ENCODE results near the gene KCNJ4.

Gene KCNJ4

DNA sequence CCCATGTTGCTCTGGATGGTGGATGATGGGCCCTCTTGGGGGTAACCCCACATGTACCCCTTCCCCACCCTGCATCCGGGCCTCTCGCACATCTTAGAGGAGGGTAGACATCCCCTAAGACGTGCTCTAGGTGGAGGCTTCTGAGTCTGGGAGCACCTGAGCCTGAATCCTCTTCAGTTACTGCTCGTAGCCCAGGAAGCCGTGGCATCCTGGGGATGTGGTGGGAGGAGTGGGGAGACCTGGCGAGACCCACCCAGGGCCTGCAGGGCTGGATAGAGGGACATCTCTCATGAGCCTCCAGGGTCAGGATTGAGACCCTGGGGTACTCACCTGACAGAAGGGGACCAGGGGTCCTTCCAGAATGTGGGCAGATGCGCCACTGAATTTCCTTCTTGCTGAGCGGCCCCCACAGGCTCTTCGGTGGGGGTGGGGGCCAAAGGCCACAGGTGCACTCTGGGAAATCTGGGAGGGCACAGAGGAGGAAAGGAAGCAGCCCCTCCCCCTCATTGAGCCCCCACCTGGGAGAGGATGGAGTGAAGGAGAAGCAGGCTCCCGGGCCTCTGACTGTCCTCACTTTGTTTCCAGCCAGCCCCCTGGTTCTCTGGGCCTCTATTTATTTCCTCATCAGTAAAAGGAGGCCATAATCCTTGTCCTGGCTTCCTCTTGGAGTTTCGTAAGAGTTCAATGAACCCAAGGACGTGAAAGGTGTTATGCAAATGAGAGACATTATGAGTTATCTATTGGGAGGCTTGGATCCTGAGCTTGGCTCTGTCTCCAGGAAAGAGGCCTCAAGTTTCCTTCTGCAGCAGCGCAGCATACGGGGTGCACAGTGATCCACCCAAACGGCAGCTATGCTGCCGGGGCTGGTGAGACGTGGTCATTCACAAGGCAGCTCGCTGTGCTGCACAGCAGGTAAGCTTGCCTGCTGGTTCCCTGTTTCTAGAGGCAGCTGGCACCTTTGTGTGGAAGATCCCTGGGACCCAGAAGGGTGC, 31.2 kb downstream of the KCNJ4 start:
- H3K9ac ChIP-seq (ENCODE audit: low read depth, low read length), result no peak overlapping the region
- no peaks in the 10 kb centered on the region for H3K27me3 ChIP-seq (ENCODE audit: insufficient read depth, low read length)
- no peak overlapping the region for H3K27ac ChIP-seq (ENCODE audit: low read length)
- H3K9me3 ChIP-seq (ENCODE audit: insufficient read depth, low read depth, low read length), result no peaks in the 10 kb centered on the region
- no peaks in the 10 kb centered on the region for H3K36me3 ChIP-seq (ENCODE audit: insufficient read depth, low read depth, low read length)
- peaks cover 9% of the 10 kb centered on the region; the same call in 1 of the 2 replicates for H3K4me1 ChIP-seq (ENCODE audit: insufficient read depth, low read length)
- H3K4me3 ChIP-seq (ENCODE audit: low read length), result no peak overlapping the region

DNA sequence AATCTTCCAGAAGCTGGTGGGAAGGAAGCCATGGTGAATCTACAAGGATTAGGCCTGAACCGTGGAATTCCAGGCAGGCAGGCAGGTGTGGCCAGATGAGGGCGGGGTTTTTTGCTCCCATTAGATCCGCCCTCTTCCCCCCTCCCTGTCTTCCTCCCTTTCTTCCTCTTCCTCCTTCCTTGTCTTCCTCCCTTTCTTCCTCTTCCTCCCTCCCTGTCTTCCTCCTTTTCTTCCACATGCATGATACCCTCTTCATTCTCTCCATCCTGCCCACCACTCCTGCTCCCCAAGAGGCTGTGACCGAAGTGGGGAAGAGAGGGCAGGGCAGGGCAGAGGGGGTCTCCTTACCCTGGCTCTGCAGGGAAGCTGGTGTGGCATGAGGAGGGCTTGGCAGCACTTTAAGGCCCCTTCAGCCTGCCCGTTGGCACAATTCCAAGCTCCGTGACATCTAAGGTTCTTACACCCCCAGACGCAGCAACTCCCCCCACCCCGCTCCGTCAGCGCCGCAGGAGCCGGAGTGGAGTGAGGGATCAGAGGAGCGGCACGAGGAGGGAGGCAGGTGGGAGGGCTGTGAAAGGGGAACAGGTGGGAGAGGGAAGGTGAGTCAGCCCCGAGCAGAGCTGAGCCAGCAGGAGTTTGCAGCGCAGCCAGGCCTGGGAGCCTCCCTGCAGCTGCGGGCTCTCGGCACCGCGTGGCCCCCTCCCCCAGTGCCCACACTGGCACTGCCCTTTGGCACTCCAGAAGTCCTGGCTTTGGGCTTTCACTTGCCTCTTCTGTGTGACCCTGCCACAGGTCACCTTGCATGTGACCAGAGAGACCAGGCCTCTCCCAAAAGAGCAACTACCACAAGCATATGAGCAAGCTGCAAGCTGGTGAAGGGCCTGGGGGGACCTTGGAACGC, 32.1 kb downstream of the KCNJ4 start:
- H3K4me3 ChIP-seq (ENCODE audit: low read length), result no peak overlapping the region
- peaks cover 9% of the 10 kb centered on the region; the same call in 1 of the 2 replicates for H3K4me1 ChIP-seq (ENCODE audit: insufficient read depth, low read length)
- no peak overlapping the region for H3K9ac ChIP-seq (ENCODE audit: low read depth, low read length)
- H3K27me3 ChIP-seq (ENCODE audit: insufficient read depth, low read length), result no peaks in the 10 kb centered on the region
- H3K36me3 ChIP-seq (ENCODE audit: insufficient read depth, low read depth, low read length), result no peaks in the 10 kb centered on the region
- H3K9me3 ChIP-seq (ENCODE audit: insufficient read depth, low read depth, low read length), result no peaks in the 10 kb centered on the region
- H3K27ac ChIP-seq (ENCODE audit: low read length), result no peak overlapping the region

DNA sequence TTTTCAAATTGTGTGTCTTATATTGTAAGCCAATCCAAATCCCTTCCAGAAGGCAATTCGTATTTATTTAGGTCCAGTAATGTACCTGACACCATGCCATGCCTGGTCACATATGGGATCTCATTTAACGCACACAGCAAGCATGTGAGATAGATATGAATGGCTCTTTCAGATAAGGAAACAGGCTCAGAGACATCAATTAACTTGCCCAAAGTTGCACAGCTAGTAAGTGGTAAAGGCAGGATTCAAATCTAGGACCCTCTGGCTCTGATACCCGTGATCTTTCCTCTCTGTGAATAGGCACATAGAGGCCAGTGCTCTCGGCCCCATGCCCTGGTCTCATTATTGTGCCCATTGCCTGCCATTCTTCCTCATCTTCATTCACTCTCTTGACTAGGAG, 34.3 kb downstream of the KCNJ4 start:
- no peak overlapping the region for H3K9ac ChIP-seq (ENCODE audit: low read depth, low read length)
- H3K27ac ChIP-seq (ENCODE audit: low read length), result no peak overlapping the region
- H3K4me3 ChIP-seq (ENCODE audit: low read length), result no peak overlapping the region
- no peaks in the 10 kb centered on the region for H3K36me3 ChIP-seq (ENCODE audit: insufficient read depth, low read depth, low read length)
- no peaks in the 10 kb centered on the region for H3K9me3 ChIP-seq (ENCODE audit: insufficient read depth, low read depth, low read length)
- H3K27me3 ChIP-seq (ENCODE audit: insufficient read depth, low read length), result no peaks in the 10 kb centered on the region
- H3K4me1 ChIP-seq (ENCODE audit: insufficient read depth, low read length), result peaks cover 9% of the 10 kb centered on the region; the same call in 1 of the 2 replicates

DNA sequence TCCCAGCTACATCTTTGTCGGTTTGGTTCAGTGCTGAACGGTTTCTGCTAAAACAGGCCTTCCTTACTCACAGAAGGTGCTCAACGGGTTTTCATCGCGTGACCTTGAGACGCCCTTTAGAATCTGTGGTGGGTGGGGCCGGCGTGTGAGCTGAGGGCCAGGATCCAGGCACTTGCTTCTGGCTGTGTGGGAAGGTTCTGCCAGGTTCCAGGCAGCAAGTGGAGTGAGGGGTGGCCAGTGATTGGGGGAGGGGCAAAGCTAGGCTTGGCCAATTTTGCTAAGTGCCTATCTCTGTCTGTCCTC, 35.2 kb downstream of the KCNJ4 start:
- Histone ChIP-seq H3K9me3 (ENCODE audit: insufficient read depth, low read depth, low read length) (no peaks in the 10 kb centered on the region), H3K27ac (ENCODE audit: low read length) (no peak overlapping the region), H3K36me3 (ENCODE audit: insufficient read depth, low read depth, low read length) (no peaks in the 10 kb centered on the region), H3K4me3 (ENCODE audit: low read length) (no peak overlapping the region), H3K9ac (ENCODE audit: low read depth, low read length) (no peak overlapping the region), H3K4me1 (ENCODE audit: insufficient read depth, low read length) (peaks cover 9% of the 10 kb centered on the region; the same call in 1 of the 2 replicates), H3K27me3 (ENCODE audit: insufficient read depth, low read length) (no peaks in the 10 kb centered on the region)

DNA sequence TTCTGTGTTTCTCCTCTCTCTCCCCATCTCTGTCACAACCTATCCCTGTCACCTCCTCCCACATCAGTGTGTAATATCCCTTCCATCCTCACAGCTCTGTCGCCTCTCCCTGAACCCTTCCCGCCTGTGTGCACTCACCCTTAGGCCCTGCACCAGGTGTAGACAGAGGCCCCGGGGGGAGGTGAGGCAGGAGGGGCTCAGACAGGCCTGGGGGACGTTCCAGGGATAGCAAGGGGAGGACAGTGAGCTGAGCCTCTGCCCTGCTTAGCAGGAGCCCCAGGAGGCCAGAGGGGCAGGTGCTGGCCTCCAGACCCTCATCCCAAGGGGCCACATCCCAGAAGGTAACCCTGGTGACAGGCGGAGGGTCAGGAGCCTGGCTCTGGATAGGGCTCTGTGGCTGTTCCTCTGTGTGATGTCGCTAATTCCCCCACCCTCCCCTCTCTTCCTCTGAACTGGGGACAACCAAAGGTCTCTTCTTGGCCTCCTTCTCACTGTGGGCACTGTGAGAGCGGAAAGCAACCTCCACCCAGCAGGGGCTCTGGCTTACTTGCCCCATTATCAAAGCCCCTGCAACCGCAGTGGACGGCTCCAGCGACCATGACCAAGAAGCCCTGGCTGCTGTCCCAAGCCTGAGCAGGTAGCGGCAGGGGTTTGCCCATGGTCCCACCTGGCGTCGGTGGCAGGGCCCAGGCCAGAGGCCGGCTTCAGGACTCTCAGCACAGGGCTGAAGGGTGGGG, 35.7 kb downstream of the KCNJ4 start:
- Histone ChIP-seq H3K36me3 (ENCODE audit: insufficient read depth, low read depth, low read length) (no peaks in the 10 kb centered on the region), H3K27me3 (ENCODE audit: insufficient read depth, low read length) (no peaks in the 10 kb centered on the region), H3K9me3 (ENCODE audit: insufficient read depth, low read depth, low read length) (no peaks in the 10 kb centered on the region), H3K9ac (ENCODE audit: low read depth, low read length) (no peak overlapping the region), H3K4me1 (ENCODE audit: insufficient read depth, low read length) (peaks cover 8% of the 10 kb centered on the region; the same call in 1 of the 2 replicates), H3K27ac (ENCODE audit: low read length) (no peak overlapping the region), H3K4me3 (ENCODE audit: low read length) (no peak overlapping the region)

DNA sequence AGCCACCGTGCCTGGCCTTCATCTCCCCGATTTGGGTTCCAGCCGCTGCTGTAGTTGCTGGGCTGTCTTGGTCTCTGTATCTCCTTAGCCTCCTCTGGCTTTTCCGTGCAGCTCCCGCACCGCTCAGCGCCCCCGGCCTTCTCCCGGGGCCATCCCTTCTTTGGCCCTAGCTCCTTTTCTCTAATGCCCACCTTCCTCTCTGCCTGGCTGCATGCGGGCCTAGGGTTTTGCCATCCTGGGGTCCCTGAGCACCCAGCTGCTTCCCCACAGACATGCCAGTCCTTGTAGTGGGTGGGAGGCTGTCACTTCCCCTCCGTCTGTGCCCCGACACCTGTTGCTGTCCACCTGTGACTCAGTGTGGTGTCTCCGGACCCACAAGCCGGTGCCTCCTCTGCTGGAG, 36.4 kb downstream of the KCNJ4 start:
- Histone ChIP-seq H3K4me1 (ENCODE audit: insufficient read depth, low read length) (0 out of 2 replicates have a peak, but pooled peaks cover 5% of the 10 kb centered on the region), H3K4me3 (ENCODE audit: low read length) (no peak overlapping the region), H3K9ac (ENCODE audit: low read depth, low read length) (no peak overlapping the region), H3K27ac (ENCODE audit: low read length) (no peak overlapping the region), H3K27me3 (ENCODE audit: insufficient read depth, low read length) (no peaks in the 10 kb centered on the region), H3K36me3 (ENCODE audit: insufficient read depth, low read depth, low read length) (no peaks in the 10 kb centered on the region), H3K9me3 (ENCODE audit: insufficient read depth, low read depth, low read length) (no peaks in the 10 kb centered on the region)

DNA sequence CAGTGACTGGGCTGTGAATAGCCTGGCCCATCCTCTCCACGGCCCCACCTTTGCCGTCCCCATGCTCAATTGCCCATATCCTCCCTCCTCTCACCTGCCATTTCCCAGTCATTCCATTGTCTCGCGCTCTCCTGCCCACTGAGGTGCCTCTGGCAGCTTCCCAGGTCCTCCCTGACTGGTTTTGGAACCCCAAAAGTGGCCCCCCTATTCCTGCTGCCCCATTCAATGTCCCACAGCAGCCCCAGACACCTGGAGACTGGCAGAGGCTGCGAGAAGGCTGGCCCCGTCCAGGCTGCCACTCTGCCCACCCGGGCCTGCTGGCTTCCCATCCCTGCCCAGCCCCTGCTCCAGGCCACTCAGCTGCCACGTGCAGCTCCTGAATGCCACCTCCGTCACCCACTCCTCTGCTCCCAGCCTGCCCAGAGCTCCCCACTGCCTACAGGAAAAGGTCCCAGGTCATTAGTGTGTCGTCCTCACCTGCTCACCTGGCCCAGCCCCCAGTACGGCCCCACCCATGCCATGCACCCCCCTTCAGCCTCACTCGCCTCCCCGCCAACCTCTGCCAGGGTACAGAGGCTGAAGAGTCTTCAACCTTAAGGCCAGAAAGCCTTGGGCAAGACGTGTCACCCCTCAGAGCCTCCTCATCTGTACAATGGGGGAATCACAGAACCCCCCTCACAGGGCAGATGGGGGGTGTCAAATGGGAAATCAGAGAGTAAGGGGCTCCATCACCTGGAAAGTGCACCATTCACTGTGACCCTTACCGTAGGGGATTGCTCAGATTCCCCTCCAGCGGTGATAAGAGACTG, 37.5 kb downstream of the KCNJ4 start:
- no peaks in the 10 kb centered on the region for H3K36me3 ChIP-seq (ENCODE audit: insufficient read depth, low read depth, low read length)
- 0 out of 2 replicates have a peak, but pooled peaks cover 2% of the 10 kb centered on the region for H3K4me1 ChIP-seq (ENCODE audit: insufficient read depth, low read length)
- H3K27me3 ChIP-seq (ENCODE audit: insufficient read depth, low read length), result no peaks in the 10 kb centered on the region
- H3K9ac ChIP-seq (ENCODE audit: low read depth, low read length), result no peak overlapping the region
- no peak overlapping the region for H3K4me3 ChIP-seq (ENCODE audit: low read length)
- no peak overlapping the region for H3K27ac ChIP-seq (ENCODE audit: low read length)
- no peaks in the 10 kb centered on the region for H3K9me3 ChIP-seq (ENCODE audit: insufficient read depth, low read depth, low read length)

DNA sequence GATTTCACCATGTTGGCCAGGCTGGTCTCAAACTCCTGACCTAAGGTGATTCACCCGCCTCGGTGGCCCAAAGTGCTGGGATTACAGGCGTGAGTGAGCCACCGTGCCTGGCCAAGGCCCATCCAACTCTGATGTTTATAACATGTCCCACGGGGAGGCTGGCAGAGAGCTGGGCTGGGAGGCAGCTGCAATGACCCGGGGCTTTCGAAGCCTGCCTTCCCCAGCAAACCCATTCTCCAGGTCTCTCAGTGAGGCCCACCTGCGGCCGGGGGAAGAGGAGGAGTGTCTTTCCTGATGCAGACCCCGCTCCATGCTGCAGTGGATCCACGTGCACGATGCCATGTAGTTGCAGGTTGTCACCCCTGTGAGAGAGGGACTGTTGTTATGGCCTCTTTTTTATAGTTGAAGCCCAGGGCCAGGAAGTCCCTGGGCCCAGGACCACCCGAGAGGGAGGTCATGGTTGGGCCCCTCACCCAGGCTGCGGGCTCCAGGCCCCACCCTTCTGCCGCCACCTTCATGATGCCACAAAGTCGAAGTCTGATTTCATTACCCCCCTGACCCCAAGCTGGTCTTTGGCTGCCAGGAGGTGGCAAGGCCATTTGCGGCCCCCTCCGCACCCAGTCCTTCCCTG, 38.3 kb downstream of the KCNJ4 start:
- Histone ChIP-seq H3K4me3 (ENCODE audit: low read length) (no peak overlapping the region), H3K9ac (ENCODE audit: low read depth, low read length) (no peak overlapping the region), H3K27me3 (ENCODE audit: insufficient read depth, low read length) (no peaks in the 10 kb centered on the region), H3K4me1 (ENCODE audit: insufficient read depth, low read length) (no peaks in the 10 kb centered on the region), H3K27ac (ENCODE audit: low read length) (no peak overlapping the region), H3K36me3 (ENCODE audit: insufficient read depth, low read depth, low read length) (no peaks in the 10 kb centered on the region), H3K9me3 (ENCODE audit: insufficient read depth, low read depth, low read length) (no peaks in the 10 kb centered on the region)

DNA sequence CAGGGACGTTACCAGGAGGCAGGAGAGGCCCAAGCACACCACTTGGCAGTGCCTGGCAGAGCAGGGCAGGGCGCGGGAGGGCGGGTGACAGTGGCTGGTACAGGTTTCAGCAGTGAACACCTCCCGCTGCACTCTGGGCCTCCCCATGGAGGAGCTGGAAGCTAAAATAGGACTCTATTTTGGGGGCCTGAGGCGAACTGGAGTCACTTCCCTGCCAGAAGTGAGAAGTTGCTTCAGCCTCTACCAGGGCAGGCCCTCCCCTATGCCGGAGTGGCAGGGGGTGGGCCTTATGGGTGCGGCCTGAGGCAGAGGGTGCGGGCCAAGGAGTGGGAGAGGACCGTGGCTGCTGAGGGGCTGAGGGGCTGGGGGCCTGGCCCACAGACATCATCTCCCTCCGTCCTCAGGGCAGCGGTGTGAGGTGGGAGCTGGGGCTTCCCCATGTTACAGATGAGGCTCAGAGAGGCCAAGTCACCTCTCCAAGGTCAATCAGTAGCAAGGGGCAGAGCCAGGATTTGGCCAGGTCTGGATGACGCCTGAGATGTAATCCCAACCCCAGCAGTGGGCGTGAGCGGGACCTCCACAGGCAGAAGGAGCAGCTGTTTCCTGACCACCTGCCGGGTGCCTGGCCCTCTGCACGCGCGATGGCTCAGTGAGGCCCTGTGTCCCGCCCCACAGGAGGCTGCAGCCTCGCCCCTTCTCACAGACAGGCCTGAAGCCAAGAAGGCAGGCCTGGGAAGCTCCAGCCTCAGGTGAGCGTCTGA, 39.3 kb downstream of the KCNJ4 start:
- H3K27me3 ChIP-seq (ENCODE audit: insufficient read depth, low read length), result no peaks in the 10 kb centered on the region

DNA sequence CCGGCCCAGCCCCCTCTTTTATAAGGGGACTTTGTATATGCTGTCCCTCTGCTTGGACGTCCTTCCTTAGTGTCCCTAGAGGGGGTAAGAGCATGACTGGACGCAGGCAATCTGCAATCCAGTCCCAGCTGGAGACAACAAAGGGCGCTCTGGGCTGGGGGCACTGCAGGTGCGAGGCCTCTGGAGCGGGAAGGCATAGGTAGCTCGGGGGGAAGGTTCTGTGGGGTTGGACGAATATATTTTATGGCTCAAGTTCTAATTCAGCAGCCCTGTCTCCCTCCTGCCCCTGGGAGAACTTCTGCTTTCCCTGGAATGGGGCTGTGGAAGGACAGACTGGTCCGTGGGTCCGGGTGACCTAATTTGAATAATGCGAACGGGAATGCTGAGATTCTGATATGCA, 40.0 kb downstream of the KCNJ4 start:
- no peak overlapping the region for H3K9ac ChIP-seq (ENCODE audit: low read depth, low read length)
- H3K27me3 ChIP-seq (ENCODE audit: insufficient read depth, low read length), result no peaks in the 10 kb centered on the region
- H3K4me1 ChIP-seq (ENCODE audit: insufficient read depth, low read length), result no peaks in the 10 kb centered on the region
- no peaks in the 10 kb centered on the region for H3K36me3 ChIP-seq (ENCODE audit: insufficient read depth, low read depth, low read length)
- H3K27ac ChIP-seq (ENCODE audit: low read length), result no peak overlapping the region
- no peaks in the 10 kb centered on the region for H3K9me3 ChIP-seq (ENCODE audit: insufficient read depth, low read depth, low read length)
- H3K4me3 ChIP-seq (ENCODE audit: low read length), result no peak overlapping the region

More for the DNA sequence above, 39.3 kb downstream of the KCNJ4 start:
- Histone ChIP-seq H3K4me1 (ENCODE audit: insufficient read depth, low read length) (no peaks in the 10 kb centered on the region), H3K4me3 (ENCODE audit: low read length) (no peak overlapping the region), H3K36me3 (ENCODE audit: insufficient read depth, low read depth, low read length) (no peaks in the 10 kb centered on the region), H3K27ac (ENCODE audit: low read length) (no peak overlapping the region), H3K9ac (ENCODE audit: low read depth, low read length) (no peak overlapping the region), H3K9me3 (ENCODE audit: insufficient read depth, low read depth, low read length) (no peaks in the 10 kb centered on the region)
